GM11168 (cell line): ENCODE results near the gene NEURL2.
"Not testable (repeated sequence)": the region's sequence is repeated elsewhere in the genome, so short reads cannot be mapped to it uniquely, and the experiment has no call there.

Source experiments
- in situ Hi-C: fragments of 300-500 bp; cut with MboI; formaldehyde crosslinking; loops from one replicate; pipeline ENCODE4 v1.12.0; 2022; ENCODE audit warnings: low sequenced_read_pairs; ENCODE audit not compliant: unreplicated experiment

Gene NEURL2

DNA sequence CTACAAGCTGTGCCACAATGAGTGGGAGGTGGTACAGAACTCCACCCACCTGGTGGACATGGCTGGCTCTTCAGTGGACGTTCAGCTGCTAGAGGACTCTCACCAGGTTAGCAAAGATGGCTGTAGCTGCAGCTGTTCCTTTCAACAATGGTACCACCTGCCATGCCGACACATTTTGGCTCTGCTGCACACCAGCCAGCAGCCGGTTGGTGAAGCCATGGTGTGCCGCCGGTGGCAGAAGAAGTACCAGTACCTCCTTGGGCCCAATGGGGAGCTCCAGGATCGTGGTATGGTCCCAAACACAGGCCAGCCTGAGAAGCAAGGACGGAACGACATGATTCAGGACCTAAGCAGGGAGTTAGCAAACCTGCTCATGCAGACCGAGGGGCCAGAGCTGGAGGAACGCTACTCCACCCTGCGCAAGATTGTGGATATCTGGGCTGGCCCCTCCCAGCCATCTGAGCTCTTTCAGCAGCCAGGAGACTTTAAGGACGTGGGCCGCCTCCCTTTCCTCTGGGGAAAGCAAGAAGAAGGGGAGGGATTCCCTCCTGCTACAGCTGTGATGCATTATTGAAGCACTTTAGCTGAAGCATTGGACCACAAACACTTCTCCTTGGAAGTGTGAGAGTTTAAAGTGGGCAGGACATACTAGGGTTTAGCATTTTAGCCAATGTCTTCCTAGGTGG lies 12.8 kb downstream of the NEURL2 start:
- in situ Hi-C loops, result no loop called here

DNA sequence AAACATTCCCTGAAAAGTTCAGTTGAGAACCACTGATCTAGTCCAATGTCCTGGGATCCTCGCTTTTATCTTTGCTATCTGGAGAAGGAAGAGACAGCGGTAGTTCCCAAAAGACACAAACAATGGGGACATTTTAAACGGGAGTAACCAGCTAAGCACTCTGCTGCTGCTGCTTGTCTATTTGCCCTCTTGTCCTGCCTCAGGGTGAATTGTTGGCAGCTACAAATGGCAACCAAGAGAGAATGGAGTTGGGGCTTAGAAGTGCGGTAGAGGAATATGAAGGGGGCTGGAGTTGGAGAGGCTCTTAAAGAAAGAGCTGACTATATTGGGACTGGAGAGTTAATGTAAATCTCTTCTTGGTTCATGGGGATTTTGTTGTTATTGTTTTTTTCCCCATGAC lies 16.4 kb downstream of the NEURL2 start:
- in situ Hi-C loops, result no loop called here

DNA sequence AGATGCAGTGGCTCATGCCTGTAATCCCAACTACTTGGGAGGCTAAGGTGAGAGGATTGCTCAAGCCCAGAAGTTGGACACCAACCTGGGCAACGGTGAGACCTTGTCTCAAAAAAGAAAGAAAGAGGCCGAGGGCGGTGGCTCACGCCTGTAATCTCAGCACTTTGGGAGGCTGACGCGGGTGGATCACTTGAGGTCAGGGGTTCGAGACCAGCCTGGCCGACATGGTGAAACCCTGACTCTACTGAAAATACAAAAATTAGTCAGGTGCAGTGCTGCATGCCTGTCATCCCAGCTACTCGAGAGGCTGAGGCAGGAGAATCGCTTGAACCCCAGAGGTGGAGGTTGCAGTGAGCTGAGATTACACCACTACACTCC lies 16.9 kb downstream of the NEURL2 start:
- in situ Hi-C loops, result not testable (repeated sequence)

DNA sequence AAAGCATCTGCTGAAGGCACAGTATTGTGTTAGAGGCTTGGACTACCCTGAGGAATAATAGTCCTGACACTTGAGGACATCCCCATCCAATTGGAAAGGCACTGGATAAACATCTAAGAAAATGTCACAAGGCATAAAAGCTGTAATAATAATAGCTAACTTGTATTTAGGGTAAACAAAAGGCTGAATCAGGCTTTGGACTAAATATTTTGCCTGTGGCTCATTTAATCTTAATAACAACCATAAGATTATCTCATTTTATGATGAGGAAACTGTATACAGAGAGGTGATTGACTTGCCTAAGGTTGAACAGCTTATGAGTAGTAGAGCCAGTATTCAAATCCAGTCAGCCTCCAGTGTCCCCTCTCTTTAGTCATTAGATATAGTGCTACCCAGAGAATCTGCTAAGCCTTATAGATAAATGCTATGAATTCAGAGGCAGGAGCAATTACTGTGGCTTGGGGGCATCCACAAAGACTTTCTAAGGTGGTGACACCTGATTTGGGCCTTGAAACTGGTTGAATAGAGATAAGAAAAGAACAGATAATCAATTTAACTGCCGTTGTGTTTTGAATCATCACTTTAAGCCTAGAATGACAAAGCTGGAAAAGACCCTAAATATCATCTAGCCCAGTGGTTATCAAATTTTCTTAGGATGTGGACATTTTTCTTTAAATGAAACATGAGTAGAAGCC lies 17.5 kb downstream of the NEURL2 start:
- in situ Hi-C loops, result no loop called here

DNA sequence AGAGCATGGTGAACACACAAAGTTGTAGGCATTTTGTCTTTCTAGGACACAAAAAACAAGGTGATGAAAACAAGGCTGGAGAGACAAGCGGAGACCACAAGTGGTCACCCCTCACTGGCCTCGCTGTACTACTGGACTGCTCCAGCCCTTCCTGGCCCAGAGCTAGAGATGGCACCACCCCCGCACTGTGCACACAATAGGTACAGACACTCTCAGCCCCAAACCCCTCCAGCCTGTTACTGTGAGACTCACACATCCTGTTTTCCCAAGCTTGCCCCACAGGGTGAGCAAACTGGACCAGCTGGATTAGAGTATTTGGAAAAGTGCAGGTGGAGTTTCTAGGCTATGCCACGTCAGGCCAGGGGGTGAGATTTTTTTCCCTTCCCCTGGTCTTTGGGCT lies 18.4 kb downstream of the NEURL2 start:
- in situ Hi-C loops, result no loop called here

DNA sequence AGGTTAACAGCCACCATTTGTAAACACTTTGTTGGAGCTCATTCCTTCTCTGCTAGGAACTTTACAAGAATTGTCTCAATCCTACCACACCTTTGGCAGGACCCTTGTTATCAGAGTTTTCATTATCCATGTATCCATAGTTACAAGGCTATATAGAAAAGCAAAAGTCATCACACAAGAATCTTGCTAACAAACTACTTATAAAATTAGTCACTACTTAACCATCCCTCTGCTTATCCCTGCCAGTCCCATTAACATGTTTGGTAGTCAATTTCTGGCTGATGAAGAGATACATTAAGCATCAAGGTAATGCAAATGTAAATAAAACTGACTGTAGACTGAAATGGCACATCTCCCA lies 23.2 kb downstream of the NEURL2 start:
- in situ Hi-C loops, result no loop called here

DNA sequence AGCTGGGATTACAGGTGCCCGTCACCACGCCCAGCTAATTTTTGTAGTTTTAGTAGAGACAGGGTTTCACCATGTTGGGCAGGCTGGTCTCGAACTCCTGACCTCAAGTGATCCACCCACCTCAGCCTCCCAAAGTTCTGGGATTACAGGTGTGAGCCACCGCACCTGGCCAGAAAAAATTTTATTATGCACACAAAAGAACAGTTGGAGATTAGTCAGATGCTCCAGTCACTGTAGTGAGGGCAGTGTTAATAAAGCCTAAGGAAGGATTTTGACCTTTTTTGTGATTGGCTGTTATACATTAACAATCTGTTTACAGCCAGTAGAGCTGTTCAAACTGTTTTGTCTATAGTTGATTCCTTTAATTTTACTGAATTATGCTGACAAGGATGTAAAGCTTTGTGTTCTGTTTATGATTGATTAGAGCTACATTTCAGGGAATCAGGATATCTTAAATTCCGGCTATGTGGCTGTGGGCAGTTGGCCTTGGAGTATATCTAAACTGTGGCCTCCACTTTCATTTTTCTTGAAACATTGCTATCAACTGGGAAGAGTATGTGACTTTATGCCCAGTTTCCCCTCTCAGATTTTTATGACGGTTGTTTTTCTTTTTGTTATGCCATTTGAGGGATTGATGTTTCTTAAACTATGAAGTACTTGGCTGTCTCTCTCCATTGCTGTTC lies 23.7 kb downstream of the NEURL2 start:
- in situ Hi-C loops, result no loop called here

DNA sequence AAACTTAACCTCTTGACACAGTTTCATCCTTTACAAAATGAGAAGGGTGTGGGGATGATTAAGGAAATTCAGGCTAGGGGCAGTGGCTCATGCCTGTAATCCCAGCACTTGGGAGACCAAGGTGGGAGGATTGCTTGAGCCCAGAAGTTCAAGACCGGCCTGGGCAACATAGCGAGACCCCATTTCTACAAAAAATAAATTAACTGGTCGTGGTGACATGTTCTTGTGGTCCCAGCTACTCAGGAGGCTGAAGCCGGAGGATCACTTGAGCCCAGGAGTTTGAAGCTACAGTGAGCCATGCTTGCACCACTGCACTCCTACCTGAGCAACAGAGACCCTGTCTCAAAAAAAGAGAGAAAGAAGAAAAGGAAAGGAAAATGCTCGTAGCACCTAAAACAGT lies 24.6 kb downstream of the NEURL2 start:
- in situ Hi-C loops, result no loop called here

DNA sequence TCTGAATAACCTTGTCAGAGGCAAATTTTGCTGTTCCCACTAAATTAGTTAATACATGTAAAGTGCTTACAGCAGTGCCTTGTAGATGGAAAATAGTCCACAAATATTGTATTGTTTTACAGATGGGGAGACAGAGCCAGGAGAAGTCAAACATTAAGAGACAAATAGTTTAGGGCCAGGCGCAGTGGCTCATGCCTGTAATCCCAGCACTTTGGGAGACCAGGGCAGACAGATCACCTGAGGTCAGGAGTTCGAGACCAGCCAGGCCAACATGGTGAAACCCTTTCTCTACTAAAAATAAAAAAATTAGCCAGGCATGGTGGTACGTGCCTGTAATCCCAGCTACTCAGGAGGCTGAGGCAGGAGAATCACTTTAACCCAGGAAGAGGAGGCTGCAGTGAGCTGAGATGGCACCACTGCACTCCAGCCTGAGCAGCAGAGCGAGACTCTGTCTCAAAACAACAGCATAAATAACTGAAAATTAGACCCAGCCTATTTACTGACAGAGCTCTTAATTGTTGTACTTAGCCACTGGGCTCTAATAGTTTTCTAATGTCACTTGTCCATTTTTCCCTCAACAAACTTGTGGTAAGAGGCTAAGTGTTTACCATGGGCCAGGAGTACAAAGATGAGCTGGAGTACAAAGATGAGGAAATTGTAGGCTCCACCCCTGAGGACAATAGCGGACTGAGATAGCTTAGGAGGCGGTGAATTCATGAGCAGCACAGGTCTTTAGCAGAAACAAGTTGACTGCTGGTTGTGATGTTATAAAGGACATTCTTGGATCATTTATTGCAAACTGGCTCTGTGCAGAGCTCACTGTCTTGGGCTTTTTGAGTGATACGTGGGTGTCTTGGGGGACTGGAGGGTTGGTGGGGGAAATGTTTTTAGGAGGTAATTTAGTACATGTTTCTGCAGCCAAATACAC lies 27.2 kb downstream of the NEURL2 start:
- in situ Hi-C loops, result no loop called here

DNA sequence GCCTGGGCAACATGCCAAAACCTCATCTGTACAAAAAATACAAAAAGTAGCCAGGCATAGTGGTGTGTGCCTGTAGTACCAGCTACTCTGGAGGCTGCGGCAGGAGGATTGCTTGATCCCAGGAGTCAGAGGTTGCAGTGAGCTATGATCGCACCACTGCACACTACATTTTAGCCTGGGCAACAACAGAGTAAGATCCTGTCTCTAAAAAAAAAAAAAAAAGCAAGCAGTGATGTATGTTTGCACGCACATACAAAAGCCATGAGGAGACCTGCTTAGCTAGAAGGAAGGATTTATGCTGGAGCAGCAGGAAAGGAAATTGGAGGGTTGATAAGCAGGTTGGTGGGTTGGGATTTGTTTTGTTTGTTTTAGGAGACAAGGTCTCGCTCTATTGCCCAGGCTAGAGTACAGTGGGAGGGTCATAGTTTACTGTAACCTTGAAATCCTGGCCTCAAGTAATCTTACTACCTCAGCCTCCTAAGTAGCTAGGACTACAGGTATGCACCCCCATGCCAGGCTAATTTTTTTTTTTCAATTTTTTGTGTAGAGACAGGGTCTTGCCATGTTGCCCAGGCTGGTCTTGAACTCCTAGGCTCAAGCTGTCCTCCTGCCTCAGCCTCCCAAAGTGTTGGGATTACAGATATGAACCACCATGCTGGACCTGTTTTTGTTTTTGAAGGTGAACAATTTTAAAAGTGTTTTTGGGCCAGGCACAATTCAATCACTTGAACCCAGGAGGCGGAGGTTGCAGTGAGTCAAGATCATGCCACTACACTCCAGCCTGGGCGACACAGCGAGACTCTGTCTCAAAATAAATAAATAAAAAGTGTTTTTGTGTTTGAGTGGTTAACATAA lies 29.6 kb downstream of the NEURL2 start:
- in situ Hi-C loops, result no loop called here

DNA sequence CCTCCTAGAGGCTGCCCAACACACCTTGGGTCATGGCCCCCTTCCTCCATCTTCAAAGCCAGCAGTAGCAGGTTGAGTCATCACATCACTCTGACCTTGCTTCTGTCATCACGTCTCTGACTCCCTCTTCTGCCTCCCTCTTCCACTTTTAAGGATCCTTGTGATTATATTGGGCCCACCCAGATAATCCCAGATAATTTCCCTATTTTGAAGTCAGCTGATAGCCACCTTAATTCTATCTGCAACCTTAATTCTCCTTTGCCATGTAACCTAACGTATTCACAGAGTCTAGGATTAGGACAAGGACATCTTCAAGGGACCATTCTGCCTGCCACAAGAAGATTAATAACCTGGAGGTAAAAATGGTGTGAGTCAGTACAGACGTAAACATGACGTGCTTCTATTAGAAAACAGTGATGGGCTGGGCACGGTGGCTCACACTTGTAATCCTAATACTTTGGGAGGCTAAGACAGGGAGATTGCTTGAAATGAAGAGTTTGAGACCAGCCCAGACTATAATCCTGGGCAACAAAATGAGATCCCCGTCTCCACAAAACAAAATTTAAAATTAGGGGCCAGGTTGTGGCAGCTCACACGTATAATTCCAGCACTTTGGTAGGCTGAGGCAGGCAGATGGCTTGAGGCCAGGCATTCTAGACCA lies 30.3 kb downstream of the NEURL2 start:
- in situ Hi-C loops, result no loop called here

DNA sequence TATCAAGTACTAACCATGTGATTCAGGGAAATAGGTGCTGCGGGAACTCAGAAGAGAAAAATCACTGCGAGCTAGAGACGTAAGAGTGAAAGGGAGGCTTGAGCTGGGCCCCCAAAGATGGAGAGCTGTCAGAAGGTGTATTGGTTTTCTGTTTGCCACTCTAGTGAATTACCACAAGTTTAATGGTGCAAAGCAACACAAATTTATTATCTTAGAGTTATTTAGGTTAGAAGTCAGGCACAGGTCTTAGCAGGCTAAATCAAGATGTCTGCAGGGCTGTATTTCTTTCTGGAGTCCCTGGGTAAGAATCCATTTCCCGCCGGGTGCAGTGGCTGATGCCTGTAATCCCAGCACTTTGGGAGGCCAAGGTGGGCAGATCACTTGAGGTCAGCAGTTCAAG lies 31.1 kb downstream of the NEURL2 start:
- in situ Hi-C loops, result no loop called here

DNA sequence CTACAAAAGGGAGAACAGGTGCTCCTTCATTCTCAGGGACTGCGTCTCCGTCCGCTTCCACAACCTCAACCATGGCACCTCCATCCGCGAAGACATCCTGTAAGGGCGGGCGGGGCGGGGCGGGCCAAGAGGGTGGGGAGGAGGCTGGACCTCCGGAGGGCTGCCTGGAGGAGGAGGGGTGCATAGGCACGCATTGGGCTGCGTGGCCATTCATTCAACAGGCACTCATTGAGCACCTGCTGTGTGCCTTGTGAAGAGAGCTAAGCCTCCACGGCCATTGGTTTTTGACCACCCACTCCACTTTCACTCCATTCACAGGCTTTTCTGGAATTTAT lies 33.2 kb downstream of the NEURL2 start:
- in situ Hi-C loops, result no loop called here

DNA sequence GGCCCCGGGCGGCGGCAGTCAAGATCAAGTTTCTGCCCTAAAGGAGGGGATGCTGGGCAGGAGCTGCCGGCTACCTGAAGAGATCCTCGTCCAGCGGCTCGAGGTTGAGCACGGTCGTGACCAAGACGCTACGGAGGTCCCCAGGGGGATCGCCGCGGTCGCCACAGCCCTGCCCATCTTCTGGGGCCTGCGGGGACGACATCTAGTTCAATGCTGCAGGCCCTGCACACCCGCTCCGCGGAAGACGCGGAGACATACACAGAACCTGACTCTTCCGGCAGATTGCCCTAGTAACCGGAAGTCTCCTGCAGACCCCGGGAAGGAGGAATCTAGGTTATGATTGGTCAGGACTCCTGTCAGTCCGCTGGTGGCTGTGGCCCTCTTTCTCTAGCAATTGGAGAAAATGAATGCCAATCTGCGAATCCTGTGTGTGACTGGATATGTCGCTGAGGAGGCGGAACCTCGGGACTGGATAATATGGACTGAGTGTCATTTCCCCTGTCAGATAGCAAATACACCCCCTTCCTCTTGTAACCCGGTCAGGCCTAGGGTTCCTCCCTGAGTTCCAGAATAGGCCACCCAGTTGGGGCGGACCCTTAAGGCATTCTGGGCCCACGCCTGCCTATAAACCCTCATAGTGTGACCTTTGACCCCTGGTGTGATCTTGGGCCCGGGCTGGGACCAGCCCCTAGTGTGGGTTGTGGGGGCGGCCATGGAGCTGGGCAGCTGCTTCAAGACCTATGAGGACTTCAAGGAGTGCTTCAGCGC lies 33.7 kb downstream of the NEURL2 start, which contains the start of the genes ACOT8 and ZSWIM3:
Gene ACOT8 (minus strand): TSS at position 279 of the 768 bp plus-strand sequence. CDS start 77 bp downstream, at position 202.
Gene ZSWIM3 (plus strand): TSS at position 501 of the 768 bp plus-strand sequence. CDS start 212 bp downstream, at position 713.
- in situ Hi-C loops, result no loop called here

DNA sequence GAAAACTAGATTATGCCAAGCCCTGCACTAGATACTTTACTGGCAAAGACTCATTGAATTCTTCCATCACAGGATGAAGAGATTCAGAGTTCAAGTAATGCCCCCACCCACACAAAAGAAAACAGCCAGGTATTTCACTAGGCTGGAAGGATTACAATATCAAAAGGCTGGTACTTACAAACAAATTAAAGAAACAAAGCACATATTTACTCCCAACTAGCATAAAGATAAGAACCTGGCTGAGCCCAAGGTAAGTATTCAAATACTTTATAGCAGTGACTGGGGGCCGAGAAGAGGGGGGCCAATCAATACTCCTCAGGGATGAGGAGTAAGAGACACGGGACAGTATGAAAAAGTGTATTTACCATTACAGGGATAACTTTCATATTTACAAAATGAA lies 37.5 kb downstream of the NEURL2 start:
- in situ Hi-C loops, result no loop called here

DNA sequence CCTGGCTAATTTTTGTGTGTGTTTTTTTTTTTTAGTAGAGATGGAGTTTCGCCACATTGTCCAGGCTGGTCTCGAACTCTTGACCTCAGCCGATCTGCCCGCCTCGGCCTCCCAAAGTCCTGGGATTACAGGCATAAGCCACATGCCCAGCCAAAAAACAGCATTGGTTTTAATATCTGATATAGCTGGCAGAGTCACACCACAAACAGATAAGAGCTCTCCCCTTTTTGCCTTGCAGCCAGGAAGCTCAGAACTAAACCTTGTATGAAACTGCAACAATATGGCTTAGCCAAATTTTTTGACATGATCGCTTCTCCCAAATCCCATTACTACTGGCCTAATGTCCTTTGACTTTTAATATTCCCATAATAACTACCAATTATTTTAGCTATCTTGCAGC lies 38.7 kb downstream of the NEURL2 start:
- in situ Hi-C loops, result no loop called here

DNA sequence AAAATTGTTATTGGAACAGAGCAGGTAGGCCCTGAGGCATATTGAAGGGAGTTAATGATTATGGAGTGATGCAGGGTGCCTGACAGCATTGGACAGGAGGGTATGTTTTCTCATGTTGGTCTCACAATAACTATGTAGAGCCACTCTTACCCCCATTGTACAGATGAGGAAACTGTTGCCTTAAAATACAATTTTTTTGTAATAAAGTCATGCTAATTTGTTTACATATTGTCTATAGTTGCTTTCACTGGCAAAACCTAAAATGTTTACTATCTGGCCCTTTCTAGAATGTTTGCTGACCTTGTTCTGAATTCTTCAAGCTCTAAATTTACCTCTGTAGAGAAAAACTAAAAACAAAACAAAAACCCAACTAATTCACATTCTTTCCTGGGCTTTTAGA lies 39.5 kb downstream of the NEURL2 start:
- in situ Hi-C loops, result no loop called here

DNA sequence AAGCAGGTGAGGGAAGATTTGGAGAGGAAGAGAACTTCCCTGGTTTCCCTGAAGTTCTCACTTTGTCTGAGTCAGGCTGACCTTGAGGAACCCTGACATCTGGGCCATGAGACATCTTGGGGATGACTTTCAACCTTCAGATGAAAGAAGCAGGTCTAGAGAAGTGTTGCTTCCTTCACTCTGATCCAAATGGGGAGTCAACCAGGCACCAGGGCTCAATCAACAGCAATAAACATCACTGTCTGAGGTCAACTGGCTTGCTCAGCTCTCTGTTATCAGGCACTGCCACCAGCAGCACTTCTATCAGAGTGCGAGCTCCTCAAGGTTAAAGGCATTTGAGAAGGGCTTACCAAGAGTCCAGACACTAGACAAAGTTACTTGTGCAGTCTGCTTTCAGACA lies 40.1 kb downstream of the NEURL2 start:
- in situ Hi-C loops, result no loop called here
